H1 (cell line): Measurements from ENCODE around the gene PTBP1. TPM values are rescaled to one million over a fixed set of nuclear protein-coding genes. Genes with fewer than 3 reads are reported as not detected.

ENCODE experiments used
- BCL11A ChIP-seq, 2 experiments: IDR thresholded peaks; one replicate each; pipeline ENCODE4 v1.6.1; 2011; ENCODE audit warnings: low read depth in 2 of 2, low read length in 2 of 2, mild to moderate bottlenecking in 2 of 2
- BRCA1 ChIP-seq: IDR thresholded peaks from 2 replicates; pipeline ENCODE4 v1.6.1; 2012; ENCODE audit warnings: low read depth, low read length, improper control_type of control experiment
- EZH2 ChIP-seq: fragments of 200-600 bp; sonication (generic); IDR thresholded peaks from 2 replicates; pipeline ENCODE4 v1.7.1; 2012; ENCODE audit warnings: low read depth, mild to moderate bottlenecking, moderate library complexity, low read length, inconsistent platforms; ENCODE audit not compliant: severe bottlenecking
- FOSL1 ChIP-seq: IDR thresholded peaks from 2 replicates; pipeline ENCODE4 v1.6.1; 2011; ENCODE audit warnings: mild to moderate bottlenecking, low read depth, low read length, moderate library complexity; ENCODE audit not compliant: insufficient read depth
- JUN ChIP-seq: IDR thresholded peaks from 2 replicates; pipeline ENCODE4 v1.6.1; 2011; ENCODE audit warnings: low read depth, mild to moderate bottlenecking, improper control_type of control experiment, low read length
- MAFK ChIP-seq: IDR thresholded peaks from 2 replicates; pipeline ENCODE4 v1.6.1; 2012; ENCODE audit warnings: low read depth, mild to moderate bottlenecking, improper control_type of control experiment, low read length
- POU5F1 ChIP-seq: IDR thresholded peaks from 2 replicates; pipeline ENCODE4 v1.6.1; 2011; ENCODE audit warnings: low read depth, mild to moderate bottlenecking, low read length, moderate library complexity
- TEAD4 ChIP-seq: IDR thresholded peaks from 2 replicates; pipeline ENCODE4 v1.6.1; 2012; ENCODE audit warnings: low read depth, low read length, inconsistent platforms, mixed read lengths
- polyA plus RNA-seq, 7 experiments: library from polyadenylated mRNA; depleted of rRNA in 3 of 7; stranded (reverse) in 5 of 7; unstranded in 2 of 7; fragments of >200 nt in 5 of 7; fragments of 200-250 nt in 2 of 7; gene quantifications; 1 replicate in 5 of 7; 2 replicates in 1 of 7; 4 replicates in 1 of 7; pipeline versions ENCODE4 v1.2.1 to v1.2.3, GENCODE V29; 2011 to 2013; ENCODE audit warnings: missing spikeins in 2 of 7, mixed read lengths in 2 of 7
- total RNA-seq: library from RNA; stranded (reverse); fragmentation: NEBNext Ultra II Directional; extraction: Animal tissue kit (Norgen Biotek cat#: 25700); gene quantifications from 2 replicates; pipeline ENCODE4 v1.2.1, GENCODE V29; 2021
- TF ChIP-seq, protein P1 (sequence below): IDR thresholded peaks from 2 replicates; pipeline ENCODE4 v1.6.1; 2012; ENCODE audit warnings: inconsistent platforms

PTBP1 gene
- total and polyA plus RNA-seq, 2 of the 8 experiments (the other 6 are each of a cell fraction or from before 2014, with no cell fraction given) = 528 to 888 TPM

DNA sequence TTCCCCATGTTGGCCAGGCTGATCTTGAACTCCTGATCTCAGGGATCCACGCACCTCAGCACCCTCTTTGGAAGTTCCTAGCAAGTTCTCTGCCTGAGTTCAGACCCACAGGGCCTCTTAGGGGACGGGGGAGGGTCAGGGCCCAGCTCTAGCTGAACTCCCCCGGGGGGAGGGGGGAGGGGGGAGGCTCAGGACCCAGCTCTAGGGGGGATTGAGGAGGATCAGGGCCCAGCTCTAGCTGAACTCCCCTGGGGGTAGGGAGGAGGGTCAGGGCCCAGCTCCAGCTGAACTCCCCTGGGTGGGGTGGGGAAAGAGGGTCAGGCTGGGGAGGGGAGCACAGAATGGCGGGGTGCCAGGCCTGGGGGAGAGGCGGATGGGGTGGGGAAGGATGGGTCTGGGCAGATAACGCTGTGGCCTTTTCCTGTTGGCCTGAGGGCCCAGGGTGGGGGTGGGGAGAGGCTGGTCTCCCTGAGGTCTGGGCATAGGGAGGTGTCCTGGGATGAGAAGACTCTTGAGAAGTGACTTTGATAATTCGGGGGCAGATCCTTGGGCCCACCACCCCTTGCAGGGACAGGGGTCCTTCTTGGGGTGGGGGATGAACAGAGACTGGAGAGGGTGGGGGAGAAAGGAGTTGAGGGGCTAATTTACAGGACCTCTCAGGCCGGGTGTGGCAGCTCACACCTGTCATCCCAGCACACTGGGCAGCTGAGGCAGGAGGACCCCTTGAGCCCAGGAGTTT, 5.5 kb upstream of the PTBP1 start (continued):
- TF ChIP-seq POU5F1 (no peak), BRCA1 (no peak), JUN (no peak), MAFK (no peak), FOSL1 (no peak), EZH2 (no peak), TEAD4 (no peak), BCL11A (IDR thresholded peaks at IDR 0.05; ENCODE audit: low read depth in 2 of 2, low read length in 2 of 2) (no peak)
- TF ChIP-seq, protein P1, sequence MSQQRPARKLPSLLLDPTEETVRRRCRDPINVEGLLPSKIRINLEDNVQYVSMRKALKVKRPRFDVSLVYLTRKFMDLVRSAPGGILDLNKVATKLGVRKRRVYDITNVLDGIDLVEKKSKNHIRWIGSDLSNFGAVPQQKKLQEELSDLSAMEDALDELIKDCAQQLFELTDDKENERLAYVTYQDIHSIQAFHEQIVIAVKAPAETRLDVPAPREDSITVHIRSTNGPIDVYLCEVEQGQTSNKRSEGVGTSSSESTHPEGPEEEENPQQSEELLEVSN = no peak
